Naive thymus-derived CD8-positive, alpha-beta T cell (primary cell): ENCODE data around the gene ELMO3. TPM values are rescaled to one million over a fixed set of nuclear protein-coding genes. Genes with fewer than 3 reads are reported as not detected.

Experiments used
- ATAC-seq, 2 donors: fragments of 150-1000 bp; cut with Tn5 transposase in 1 of 2; sonication (Bioruptor Pico), chemical (Tn5 transposase) in 1 of 2; 1 replicate in 1 of 2; 2 replicates in 1 of 2; pipeline ENCODE4 v1.10.0; 2021; ENCODE audit warnings: mild to moderate bottlenecking in 2 of 2, moderate library complexity in 2 of 2
- POLR2A ChIA-PET: fragments of 350-600 bp; sonication (Branson Sonifier 250); formaldehyde crosslinking; loops from one replicate; lab custom pipeline; 2021; ENCODE audit warnings: antibody characterized with exemption; lab: Charles Lee
- DNase-seq, 10 donors: peaks; one replicate each; pipeline versions ENCODE4 v3.0.0 to v3.0.0-alpha.2; 2020 to 2022
- H3K27ac Mint-ChIP-seq, 10 donors: one replicate each; pipeline ENCODE4 v1.8.0; 2020 to 2022; ENCODE audit warnings: mild to moderate bottlenecking in 10 of 10, mixed read lengths in 10 of 10, moderate library complexity in 4 of 10, inconsistent platforms in 1 of 10
- H3K27me3 Mint-ChIP-seq, 5 donors: one replicate each; pipeline ENCODE4 v1.8.0; 2021 to 2022; ENCODE audit warnings: mixed read lengths in 5 of 5
- H3K36me3 Mint-ChIP-seq, 3 donors: one replicate each; pipeline ENCODE4 v1.8.0; 2020 to 2022; ENCODE audit warnings: mixed read lengths in 3 of 3, mild to moderate bottlenecking in 2 of 3, inconsistent platforms in 1 of 3
- H3K4me1 Mint-ChIP-seq, 4 donors: one replicate each; pipeline ENCODE4 v1.8.0; 2021 to 2022; ENCODE audit warnings: mixed read lengths in 4 of 4
- H3K4me3 Mint-ChIP-seq, 10 donors: one replicate each; pipeline ENCODE4 v1.8.0; 2020 to 2022; ENCODE audit warnings: mild to moderate bottlenecking in 10 of 10, mixed read lengths in 10 of 10, moderate library complexity in 6 of 10, inconsistent platforms in 1 of 10
- H3K9me3 Mint-ChIP-seq, 9 donors: one replicate each; pipeline ENCODE4 v1.8.0; 2020 to 2022; ENCODE audit warnings: mixed read lengths in 9 of 9, mild to moderate bottlenecking in 3 of 9, inconsistent platforms in 1 of 9, moderate library complexity in 1 of 9
- polyA plus RNA-seq, 3 donors: library from polyadenylated mRNA; unstranded; fragments of 300-500 nt; fragmentation: Illumina TruSeq; gene quantifications; one replicate each; pipeline ENCODE4 v1.2.3, GENCODE V29; 2021
- total RNA-seq, 8 experiments: library from RNA in 2 of 8; stranded (reverse) in 2 of 8; gene quantifications; one replicate each; pipeline ENCODE4 v1.2.3 and lab custom pipeline; 2021 to 2026

Gene ELMO3
- total and polyA plus RNA-seq, 5 experiments from 2014 or later, result 5.0 to 5.6 TPM; not detected in 3

- Mint-ChIP-seq H3K27ac (peak overlapping the region in 2 of 10 donors; percentile 10 to 48), H3K9me3 (no peaks in the 10 kb centered on the region), H3K4me3 (peak overlapping the region in 1 of 10 donors; percentile 60), H3K27me3 (no peaks in the 10 kb centered on the region), H3K36me3 (peaks cover 0 to 28% (median 7%) of the 10 kb centered on the region in 3 donors), H3K4me1 (peaks cover 17 to 36% (median 30%) of the 10 kb centered on the region in 4 donors)
- no peak for ATAC-seq
- POLR2A ChIA-PET, result interaction anchor here (4.6 kb wide), 1 partner anchor 13 kb away, joined by 24 read pairs; the partner anchor contains the start of gene TMEM208
- no peak for DNase-seq
Measured at GRCh38 chr16:67240506-67240905, 41.6 kb downstream of the ELMO3 start.

GRCh38 chr16:67241008-67241900 lies 42.3 kb downstream of the ELMO3 start:
- H3K27me3 Mint-ChIP-seq, result no peaks in the 10 kb centered on the region
- no peaks in the 10 kb centered on the region for H3K9me3 Mint-ChIP-seq
- POLR2A ChIA-PET, result interaction anchor here (4.6 kb wide), 1 partner anchor 13 kb away, joined by 24 read pairs; the partner anchor contains the start of gene TMEM208
- H3K4me1 Mint-ChIP-seq, result peaks cover 17 to 36% (median 28%) of the 10 kb centered on the region in 4 donors
- no peak overlapping the region for H3K4me3 Mint-ChIP-seq
- H3K27ac Mint-ChIP-seq, result peak overlapping the region in 4 of 10 donors; percentile 31 to 84 (median 72)
- DNase-seq (no peak), ATAC-seq (no peak)
- peaks cover 0 to 24% (median 7%) of the 10 kb centered on the region in 3 donors for H3K36me3 Mint-ChIP-seq

GRCh38 chr16:67242138-67242730 lies 43.3 kb downstream of the ELMO3 start:
- POLR2A ChIA-PET, result interaction anchor here (1.0 to 1.1 kb wide), 2 partner anchors 11 to 15 kb away, joined by 3 read pairs; partner anchors contain the start of gene TMEM208
- DNase-seq, result no peak
- H3K27me3 Mint-ChIP-seq, result no peaks in the 10 kb centered on the region
- ATAC-seq, result no peak
- peaks cover 17 to 35% (median 32%) of the 10 kb centered on the region in 4 donors for H3K4me1 Mint-ChIP-seq
- H3K27ac Mint-ChIP-seq, result peak overlapping the region in 4 of 10 donors; percentile 59 to 87 (median 74)
- H3K4me3 Mint-ChIP-seq, result no peak overlapping the region
- H3K9me3 Mint-ChIP-seq, result no peaks in the 10 kb centered on the region
- H3K36me3 Mint-ChIP-seq, result peaks cover 0 to 18% (median 5%) of the 10 kb centered on the region in 3 donors

- POLR2A ChIA-PET, result interaction anchor here (1.9 to 5.7 kb wide), 2 partner anchors 14 to 51 kb away, joined by 6 to 99 read pairs; partner anchors contain the start of genes E2F4 and TMEM208
- H3K27me3 Mint-ChIP-seq, result no peaks in the 10 kb centered on the region
- no peaks in the 10 kb centered on the region for H3K9me3 Mint-ChIP-seq
- H3K36me3 Mint-ChIP-seq, result peaks cover 0 to 5% (median 0%) of the 10 kb centered on the region in 3 donors
- DNase-seq (no peak), ATAC-seq (no peak)
- H3K27ac Mint-ChIP-seq, result peak overlapping the region in 9 of 10 donors; percentile 28 to 97 (median 89)
- peaks cover 26 to 43% (median 43%) of the 10 kb centered on the region in 4 donors for H3K4me1 Mint-ChIP-seq
- H3K4me3 Mint-ChIP-seq, result no peak overlapping the region
Measured at GRCh38 chr16:67243481-67243880, 44.5 kb downstream of the ELMO3 start.

GRCh38 chr16:67244387-67245185 lies 45.7 kb downstream of the ELMO3 start:
- ATAC-seq, result peak; percentile 60 to 74

GRCh38 chr16:67245186-67245585 lies 46.3 kb downstream of the ELMO3 start:
- Mint-ChIP-seq H3K4me1 (peaks cover 31 to 56% (median 55%) of the 10 kb centered on the region in 4 donors), H3K36me3 (no peaks in the 10 kb centered on the region), H3K27me3 (peaks cover 0 to 5% (median 0%) of the 10 kb centered on the region in 5 donors), H3K9me3 (no peaks in the 10 kb centered on the region), H3K4me3 (peak overlapping the region; percentile 57 to 90 (median 71)), H3K27ac (peak overlapping the region in 9 of 10 donors; percentile 68 to 97 (median 89))
- ATAC-seq (no peak), DNase-seq (peak in 2 of 10 donors; percentile 17 to 51)
- POLR2A ChIA-PET, result interaction anchor here (1.3 to 5.7 kb wide), 4 partner anchors 16 to 61 kb away, joined by 3 to 99 read pairs (median 6); partner anchors contain the start of genes E2F4 and TMEM208

More at GRCh38 chr16:67244387-67245185, 45.7 kb downstream of the ELMO3 start:
- Mint-ChIP-seq H3K9me3 (no peaks in the 10 kb centered on the region), H3K36me3 (no peaks in the 10 kb centered on the region), H3K4me1 (peaks cover 29 to 50% (median 49%) of the 10 kb centered on the region in 4 donors), H3K27me3 (peaks cover 0 to under 1% (median 0%) of the 10 kb centered on the region in 5 donors), H3K27ac (peak overlapping the region; percentile 68 to 97 (median 89)), H3K4me3 (peak overlapping the region in 9 of 10 donors; percentile 57 to 90 (median 72))
- POLR2A ChIA-PET, result interaction anchor here (0.6 to 5.7 kb wide), 5 partner anchors 15 to 60 kb away, joined by 3 to 99 read pairs (median 5); partner anchors contain the start of genes E2F4 and TMEM208
- DNase-seq, result peak; percentile 40 to 84 (median 60)

GRCh38 chr16:67245674-67246080 lies 46.7 kb downstream of the ELMO3 start:
- Mint-ChIP-seq H3K27me3 (peaks cover 0 to 8% (median 0%) of the 10 kb centered on the region in 5 donors), H3K4me3 (peak overlapping the region; percentile 57 to 90 (median 71)), H3K27ac (peak overlapping the region in 7 of 10 donors; percentile 77 to 97 (median 89)), H3K36me3 (no peaks in the 10 kb centered on the region), H3K4me1 (peaks cover 31 to 57% (median 56%) of the 10 kb centered on the region in 4 donors), H3K9me3 (no peaks in the 10 kb centered on the region)
- POLR2A ChIA-PET, result interaction anchor here (1.1 to 5.7 kb wide), 2 partner anchors 16 to 38 kb away, joined by 3 to 99 read pairs; partner anchors contain the start of gene TMEM208
- ATAC-seq (no peak), DNase-seq (no peak)

GRCh38 chr16:67246081-67246755 lies 47.3 kb downstream of the ELMO3 start:
- Mint-ChIP-seq H3K27ac (peak overlapping the region in 5 of 10 donors; percentile 75 to 94 (median 87)), H3K4me3 (peak overlapping the region; percentile 87 to 98 (median 90)), H3K36me3 (no peaks in the 10 kb centered on the region), H3K4me1 (peaks cover 31 to 57% (median 56%) of the 10 kb centered on the region in 4 donors), H3K27me3 (peaks cover 0 to 8% (median 0%) of the 10 kb centered on the region in 5 donors), H3K9me3 (no peaks in the 10 kb centered on the region)
- POLR2A ChIA-PET, result interaction anchor here (1.1 to 5.7 kb wide), 2 partner anchors 17 to 38 kb away, joined by 3 to 99 read pairs; partner anchors contain the start of gene TMEM208
- no peak for ATAC-seq
- DNase-seq, result peak; percentile 20 to 69 (median 35)

GRCh38 chr16:67246756-67247191 lies 47.8 kb downstream of the ELMO3 start:
- no peaks in the 10 kb centered on the region for H3K36me3 Mint-ChIP-seq
- peak overlapping the region in 8 of 10 donors; percentile 75 to 94 (median 87) for H3K27ac Mint-ChIP-seq
- ATAC-seq (peak; percentile 7), DNase-seq (peak in 6 of 10 donors; percentile 15 to 52 (median 38))
- POLR2A ChIA-PET, result interaction anchor here (1.1 to 5.7 kb wide), 4 partner anchors 18 to 313 kb away, joined by 3 to 99 read pairs (median 3); partner anchors contain the start of gene TMEM208
- no peaks in the 10 kb centered on the region for H3K9me3 Mint-ChIP-seq
- H3K4me3 Mint-ChIP-seq, result peak overlapping the region; percentile 87 to 98 (median 90)
- H3K27me3 Mint-ChIP-seq, result peaks cover 0 to 10% (median 0%) of the 10 kb centered on the region in 5 donors
- peaks cover 31 to 56% (median 52%) of the 10 kb centered on the region in 4 donors for H3K4me1 Mint-ChIP-seq

- H3K27ac Mint-ChIP-seq, result peak within 1 kb of the TSS; percentile 77 to 94 (median 87)
- POLR2A ChIA-PET, result interaction anchor here (1.2 to 5.7 kb wide), 4 partner anchors 18 to 314 kb away, joined by 3 to 99 read pairs (median 3); partner anchors contain the start of gene TMEM208
- H3K9me3 Mint-ChIP-seq, result no peaks in the 10 kb centered on the region
- no peaks in the 10 kb centered on the region for H3K36me3 Mint-ChIP-seq
- H3K4me1 Mint-ChIP-seq, result peaks cover 31 to 55% (median 51%) of the 10 kb centered on the region in 4 donors
- H3K4me3 Mint-ChIP-seq, result peak within 1 kb of the TSS; percentile 87 to 98 (median 90)
- peaks cover 0 to 11% (median 0%) of the 10 kb centered on the region in 5 donors for H3K27me3 Mint-ChIP-seq
- DNase-seq (peak; percentile 87 to 96 (median 90)), ATAC-seq (peak; percentile 75 to 77)
Measured at GRCh38 chr16:67247192-67248072, 48.5 kb downstream of the ELMO3 start, which contains the start of gene FHOD1. TSS of gene FHOD1 (minus strand) at chr16:67247481. CDS start at chr16:67247410, 71 bp downstream.
